LNCAP (cell line): ENCODE measurements around the gene USP4.

Experiments
- TF ChIP-seq, protein P1 (sequence below): fragments of 450-650 bp; IDR thresholded peaks from 2 replicates; pipeline ENCODE4 v1.5.1; 2017; ENCODE audit warnings: mild to moderate bottlenecking

USP4 gene

GRCh38 chr3:49276475-49277382 lies 63.1 kb downstream of the USP4 start, which contains the start of gene C3orf62:
TSS of gene C3orf62 (minus strand) at chr3:49277232. CDS start at chr3:49276872, 360 bp downstream.
- TF ChIP-seq, protein P1, sequence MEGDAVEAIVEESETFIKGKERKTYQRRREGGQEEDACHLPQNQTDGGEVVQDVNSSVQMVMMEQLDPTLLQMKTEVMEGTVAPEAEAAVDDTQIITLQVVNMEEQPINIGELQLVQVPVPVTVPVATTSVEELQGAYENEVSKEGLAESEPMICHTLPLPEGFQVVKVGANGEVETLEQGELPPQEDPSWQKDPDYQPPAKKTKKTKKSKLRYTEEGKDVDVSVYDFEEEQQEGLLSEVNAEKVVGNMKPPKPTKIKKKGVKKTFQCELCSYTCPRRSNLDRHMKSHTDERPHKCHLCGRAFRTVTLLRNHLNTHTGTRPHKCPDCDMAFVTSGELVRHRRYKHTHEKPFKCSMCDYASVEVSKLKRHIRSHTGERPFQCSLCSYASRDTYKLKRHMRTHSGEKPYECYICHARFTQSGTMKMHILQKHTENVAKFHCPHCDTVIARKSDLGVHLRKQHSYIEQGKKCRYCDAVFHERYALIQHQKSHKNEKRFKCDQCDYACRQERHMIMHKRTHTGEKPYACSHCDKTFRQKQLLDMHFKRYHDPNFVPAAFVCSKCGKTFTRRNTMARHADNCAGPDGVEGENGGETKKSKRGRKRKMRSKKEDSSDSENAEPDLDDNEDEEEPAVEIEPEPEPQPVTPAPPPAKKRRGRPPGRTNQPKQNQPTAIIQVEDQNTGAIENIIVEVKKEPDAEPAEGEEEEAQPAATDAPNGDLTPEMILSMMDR, result no peak

GRCh38 chr3:49273825-49274532 lies 65.9 kb downstream of the USP4 start:
- TF ChIP-seq, protein P1, result no peak

- TF ChIP-seq, protein P1, result no peak
Measured at GRCh38 chr3:49271047-49271446, 68.8 kb downstream of the USP4 start.

GRCh38 chr3:49270156-49270500 lies 69.7 kb downstream of the USP4 start:
- TF ChIP-seq, protein P1, result no peak

- TF ChIP-seq, protein P1, result no peak
Measured at GRCh38 chr3:49269443-49270155, 70.3 kb downstream of the USP4 start.

DNA sequence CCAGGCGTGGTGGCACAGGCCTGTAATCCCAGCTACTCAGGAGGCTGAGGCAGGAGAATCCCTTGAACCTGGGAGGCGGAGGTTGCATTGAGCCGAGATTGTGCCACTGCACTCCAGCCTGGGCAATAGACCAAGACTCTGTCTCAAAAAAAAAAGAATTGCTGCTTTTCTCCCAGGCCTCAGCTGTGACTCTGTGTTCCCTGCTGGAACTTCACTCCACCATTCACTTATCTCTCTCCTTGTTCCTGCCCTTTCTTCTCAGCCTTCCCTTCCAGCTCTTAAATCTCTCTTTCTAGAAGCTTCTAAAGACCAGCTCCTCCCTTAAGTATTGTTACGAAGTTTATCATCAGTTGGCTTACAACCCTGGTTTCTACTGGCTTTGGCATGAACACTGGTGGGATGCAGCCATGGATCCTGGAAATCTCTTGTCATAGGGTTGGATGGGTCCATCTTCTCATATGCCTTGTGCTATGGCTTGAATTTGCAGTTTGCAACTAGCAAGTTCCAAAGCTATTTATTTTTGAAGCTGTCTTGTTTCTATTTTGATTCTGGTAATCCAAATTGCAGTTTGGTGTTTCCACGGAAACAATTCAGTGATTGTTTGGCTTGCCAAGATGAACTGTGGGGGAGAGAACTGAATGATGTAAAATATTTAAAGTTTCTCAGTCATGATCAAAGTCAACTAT lies 73.3 kb downstream of the USP4 start:
- TF ChIP-seq, protein P1, result no peak
